ENCODE results near the gene PPP1CA. TPM values are rescaled to one million over a fixed set of nuclear protein-coding genes. Genes with fewer than 3 reads are reported as not detected.

Gene PPP1CA
- polyA plus RNA-seq, 4 donors: 77.6 to 177 (median 146) TPM

DNA sequence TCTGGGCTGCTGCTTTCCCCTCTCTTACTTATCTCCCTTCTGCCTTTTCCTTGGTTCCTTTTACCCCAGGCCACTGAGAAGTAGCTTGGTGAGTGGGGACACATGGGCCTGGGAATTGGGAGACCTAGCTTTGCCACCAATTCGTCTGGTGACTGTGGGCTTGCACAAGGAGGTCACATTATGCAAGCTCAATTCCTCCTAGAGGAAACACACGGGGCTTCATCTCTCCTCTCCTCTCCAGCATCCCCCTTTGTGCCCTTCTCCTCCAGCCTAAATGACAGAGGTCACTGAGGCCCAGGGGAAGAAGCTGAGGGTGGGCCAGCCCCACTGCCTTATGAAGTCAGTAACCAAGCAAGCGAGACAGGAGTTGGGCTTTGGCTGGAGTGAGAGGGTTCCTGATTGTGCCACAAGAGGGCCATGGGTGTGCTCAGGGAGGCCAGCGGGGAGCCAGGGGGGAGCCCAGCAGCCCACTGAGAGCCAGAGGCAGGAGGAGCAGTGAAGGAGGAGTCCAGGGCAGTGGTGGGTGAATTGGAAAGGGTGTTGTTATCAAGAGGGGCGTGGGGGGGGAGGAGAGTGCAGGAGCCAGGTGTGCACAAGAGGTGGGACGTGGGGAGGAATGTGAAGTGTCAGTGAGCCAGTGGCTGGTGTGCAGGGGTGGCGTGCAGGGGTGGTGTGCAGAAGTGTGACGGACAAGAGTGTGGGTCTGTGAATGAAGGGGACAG lies 30.3 kb downstream of the PPP1CA start:
- no peak for DNase-seq (ENCODE audit: low read depth in 4 of 4, low spot score in 3 of 4)

DNA sequence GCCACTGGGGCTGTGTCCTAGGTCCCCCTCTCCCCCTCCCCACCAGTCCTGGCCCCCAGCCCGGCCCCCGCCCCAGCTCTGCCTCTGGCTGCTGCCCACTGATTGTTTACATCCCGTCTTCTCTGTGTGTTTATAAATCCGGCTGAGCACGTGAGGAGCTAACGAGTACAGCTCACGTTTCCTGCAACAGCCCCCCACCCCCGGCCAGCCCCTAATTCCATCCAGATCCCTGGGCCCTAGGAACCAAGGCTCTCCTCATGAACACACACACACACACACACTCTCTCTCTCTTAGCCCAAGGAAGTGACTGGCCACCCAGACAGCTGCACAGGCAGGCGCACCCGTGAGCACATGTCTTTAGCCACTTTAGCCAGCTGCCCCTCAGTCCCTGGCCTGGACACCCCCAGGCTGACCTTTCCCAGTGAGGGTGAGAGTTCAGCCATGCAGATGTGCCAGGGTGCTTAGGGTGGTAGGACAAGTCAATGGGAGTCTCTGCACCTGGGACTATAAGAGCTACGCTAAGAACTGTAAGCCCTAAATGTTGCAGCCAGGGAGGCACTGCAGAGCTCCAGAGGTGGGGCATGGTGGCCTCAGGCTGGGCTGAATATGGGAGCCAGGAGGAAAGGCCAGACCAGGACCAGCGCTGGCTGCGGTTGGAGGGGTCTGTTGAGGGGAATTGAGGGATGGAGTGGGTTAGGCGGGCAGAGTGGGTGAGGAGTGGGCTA lies 31.1 kb downstream of the PPP1CA start:
- DNase-seq (ENCODE audit: low read depth in 4 of 4, low spot score in 3 of 4): no peak

DNA sequence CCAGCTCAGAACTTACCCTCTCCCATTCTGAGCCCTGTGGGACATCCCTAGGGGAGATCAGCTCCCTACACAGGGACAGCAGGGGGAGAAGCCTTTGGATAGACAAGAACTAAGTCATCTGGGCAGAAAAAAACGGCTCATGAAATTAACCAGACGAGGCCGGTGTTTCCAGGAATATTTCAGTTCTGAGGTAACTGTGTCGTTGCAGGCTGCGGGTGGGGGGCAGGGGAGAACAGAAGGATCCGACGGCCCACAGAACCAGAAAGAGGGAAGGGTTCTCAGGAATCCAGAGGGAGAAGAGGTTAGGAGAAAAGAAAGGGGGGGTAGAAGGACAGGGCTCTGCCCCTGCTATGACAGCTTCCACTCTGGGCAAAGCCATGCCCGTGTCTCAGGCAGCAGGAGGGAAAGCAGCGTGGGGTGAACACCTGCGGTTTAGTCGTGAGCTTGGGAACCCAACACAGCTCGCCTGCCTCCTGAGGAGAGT lies 31.8 kb downstream of the PPP1CA start:
- DNase-seq (ENCODE audit: low read depth in 4 of 4, low spot score in 3 of 4): no peak

DNA sequence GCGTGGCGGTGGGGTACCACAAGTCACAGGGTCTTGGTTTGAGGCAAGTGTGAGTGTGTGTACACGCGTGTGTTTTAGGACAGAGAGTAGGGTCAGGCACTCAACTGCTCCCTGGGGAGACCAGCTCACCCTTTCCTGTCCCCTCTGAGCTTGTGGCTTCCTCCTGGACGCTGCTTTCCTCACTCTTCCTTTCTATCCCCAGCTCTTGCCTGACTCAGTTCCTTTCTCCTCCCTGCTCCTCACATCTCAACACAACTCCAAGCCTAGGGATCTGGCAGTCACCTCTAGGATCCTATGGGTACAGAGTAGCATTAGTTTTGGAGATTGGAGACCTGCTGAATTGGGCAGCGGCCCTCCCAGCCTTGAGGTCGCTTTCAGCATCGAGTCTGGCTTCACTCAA lies 32.4 kb downstream of the PPP1CA start:
- no peak for DNase-seq (ENCODE audit: low read depth in 4 of 4, low spot score in 3 of 4)

DNA sequence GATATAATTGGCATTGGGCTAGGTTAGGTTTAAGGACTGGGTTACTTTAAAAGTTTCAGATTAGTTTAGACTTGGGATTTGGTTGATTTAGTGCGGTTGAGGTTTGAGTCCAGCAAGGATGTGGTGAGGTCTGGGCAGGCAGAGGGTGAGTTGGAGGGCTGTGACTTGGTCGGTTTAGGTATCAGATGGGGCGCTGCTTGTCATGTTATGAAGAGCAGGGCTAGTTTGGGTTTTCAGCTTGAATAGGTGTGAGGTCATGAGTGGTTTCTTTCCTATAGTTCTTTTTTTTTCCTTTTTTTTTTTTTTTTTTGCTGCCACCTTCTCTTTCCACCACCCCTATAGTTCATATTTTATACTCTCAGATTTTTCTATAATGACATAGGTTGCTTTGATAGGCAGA lies 33.0 kb downstream of the PPP1CA start:
- DNase-seq (ENCODE audit: low read depth in 4 of 4, low spot score in 3 of 4): no peak

DNA sequence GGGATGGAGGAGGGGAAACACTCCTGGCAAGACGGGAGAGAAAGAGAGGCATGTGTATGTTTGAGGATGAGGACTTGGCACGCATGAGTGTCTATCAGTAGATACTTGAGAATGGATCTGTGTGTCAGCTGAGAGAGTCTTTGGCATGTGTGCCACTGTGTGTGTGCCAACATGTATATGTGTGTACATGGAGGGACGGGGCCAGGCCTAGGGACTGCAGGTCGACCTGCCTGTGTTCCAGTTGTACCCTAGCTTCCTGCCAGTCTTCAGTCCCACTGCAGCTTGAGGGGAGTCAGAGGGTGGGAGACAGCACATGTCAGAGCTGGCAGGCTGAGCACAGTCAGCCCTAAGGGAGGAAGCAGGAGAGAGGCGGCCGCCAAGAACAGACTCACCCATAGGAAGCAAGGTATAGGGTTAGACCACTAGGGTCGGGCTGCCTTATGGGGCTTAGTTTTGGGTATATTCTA lies 33.9 kb downstream of the PPP1CA start:
- no peak for DNase-seq (ENCODE audit: low read depth in 4 of 4, low spot score in 3 of 4)

DNA sequence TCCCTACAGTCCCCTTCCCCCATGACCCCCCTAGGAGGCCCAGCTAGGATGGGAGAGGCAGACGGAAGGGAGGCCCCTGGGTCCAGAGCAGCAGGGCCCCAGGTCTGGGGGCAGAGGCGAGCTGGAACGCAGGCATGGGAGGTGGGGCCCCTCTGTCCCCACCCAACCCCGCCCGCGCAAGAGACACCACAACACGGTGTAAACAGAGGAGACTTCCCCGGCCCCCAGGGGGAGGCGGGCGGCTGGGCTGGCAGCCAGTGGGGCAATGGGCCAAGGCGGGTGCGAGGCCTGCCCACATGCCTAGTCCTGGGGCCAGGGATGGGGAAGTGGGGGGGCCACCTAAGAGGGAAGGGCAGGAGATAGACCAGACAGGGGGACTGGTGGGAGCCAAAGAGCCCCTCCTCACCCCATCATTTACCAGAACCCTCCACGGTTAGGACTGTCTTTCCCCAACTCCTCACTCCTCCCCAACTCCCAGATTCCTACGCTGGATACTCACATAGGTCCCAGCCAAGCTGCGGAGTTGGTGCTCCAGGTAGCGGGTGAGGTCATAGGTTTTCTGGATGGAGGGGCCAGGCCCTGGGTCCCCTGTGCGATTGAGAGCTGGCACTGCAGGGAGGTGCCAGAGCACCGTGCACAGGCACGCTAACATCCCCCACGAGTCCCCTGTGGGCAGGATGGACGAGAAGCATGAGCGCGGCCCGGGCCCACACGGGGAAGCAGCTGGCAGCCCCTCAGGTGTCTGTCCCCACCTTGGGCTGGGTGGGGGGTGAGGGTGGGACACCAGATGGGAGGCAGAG lies 34.5 kb downstream of the PPP1CA start:
- no peak for DNase-seq (ENCODE audit: low read depth in 4 of 4, low spot score in 3 of 4)

DNA sequence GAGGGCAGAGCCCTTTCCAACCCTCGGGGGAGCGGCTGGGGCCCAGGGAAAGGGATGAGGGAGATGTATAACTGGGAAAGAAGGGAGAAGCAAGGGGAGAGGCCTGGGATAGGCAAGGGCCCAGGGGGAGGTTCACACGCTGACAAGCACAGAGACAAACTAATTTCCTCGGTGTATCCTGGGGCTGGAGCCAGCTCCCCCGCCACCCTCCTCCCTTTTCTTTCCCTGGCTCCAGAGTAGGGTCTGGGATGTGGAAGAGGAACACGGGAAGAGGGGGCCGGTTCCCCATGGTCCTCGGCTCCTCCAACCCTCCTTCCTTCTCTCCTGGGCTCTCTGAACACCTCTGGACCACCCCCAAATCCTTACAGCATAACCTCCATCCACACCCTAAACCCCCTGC lies 35.1 kb downstream of the PPP1CA start:
- no peak for DNase-seq (ENCODE audit: low read depth in 4 of 4, low spot score in 3 of 4)

DNA sequence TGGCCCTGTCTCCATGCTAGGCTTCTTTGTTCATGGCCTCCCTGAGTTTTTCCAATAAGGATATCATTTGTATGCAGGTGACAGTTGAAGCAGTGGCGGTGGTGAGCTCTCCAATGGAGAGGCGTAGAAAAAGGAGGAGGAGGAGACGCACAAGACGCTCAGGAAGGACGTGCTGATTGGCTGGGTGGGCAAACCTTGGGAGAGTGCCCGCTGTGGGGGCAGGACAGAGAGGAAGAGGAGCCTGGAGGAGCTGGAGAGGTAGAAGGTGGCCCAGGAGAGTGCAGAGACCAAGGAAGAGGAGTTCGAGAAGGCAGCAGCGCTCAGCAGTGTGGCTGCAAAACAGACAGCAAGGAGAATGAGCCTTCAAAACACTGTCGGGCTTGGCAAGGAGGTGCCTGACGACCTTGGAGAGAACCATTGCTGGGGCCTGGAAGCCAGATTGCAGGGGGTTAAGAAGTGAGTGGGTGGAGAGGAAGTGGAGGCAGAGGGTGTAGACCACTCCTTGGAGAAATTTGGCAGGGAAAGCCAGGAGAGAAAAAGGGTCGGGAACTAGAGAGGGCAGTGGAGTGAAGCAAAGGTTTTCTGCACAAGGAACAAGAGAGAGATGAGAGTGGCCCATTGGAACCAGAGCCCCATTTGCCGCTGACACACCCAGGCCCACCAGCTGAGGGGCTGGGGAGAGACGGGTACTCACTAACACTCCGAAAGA lies 35.8 kb downstream of the PPP1CA start:
- DNase-seq (ENCODE audit: low read depth in 4 of 4, low spot score in 3 of 4): no peak

DNA sequence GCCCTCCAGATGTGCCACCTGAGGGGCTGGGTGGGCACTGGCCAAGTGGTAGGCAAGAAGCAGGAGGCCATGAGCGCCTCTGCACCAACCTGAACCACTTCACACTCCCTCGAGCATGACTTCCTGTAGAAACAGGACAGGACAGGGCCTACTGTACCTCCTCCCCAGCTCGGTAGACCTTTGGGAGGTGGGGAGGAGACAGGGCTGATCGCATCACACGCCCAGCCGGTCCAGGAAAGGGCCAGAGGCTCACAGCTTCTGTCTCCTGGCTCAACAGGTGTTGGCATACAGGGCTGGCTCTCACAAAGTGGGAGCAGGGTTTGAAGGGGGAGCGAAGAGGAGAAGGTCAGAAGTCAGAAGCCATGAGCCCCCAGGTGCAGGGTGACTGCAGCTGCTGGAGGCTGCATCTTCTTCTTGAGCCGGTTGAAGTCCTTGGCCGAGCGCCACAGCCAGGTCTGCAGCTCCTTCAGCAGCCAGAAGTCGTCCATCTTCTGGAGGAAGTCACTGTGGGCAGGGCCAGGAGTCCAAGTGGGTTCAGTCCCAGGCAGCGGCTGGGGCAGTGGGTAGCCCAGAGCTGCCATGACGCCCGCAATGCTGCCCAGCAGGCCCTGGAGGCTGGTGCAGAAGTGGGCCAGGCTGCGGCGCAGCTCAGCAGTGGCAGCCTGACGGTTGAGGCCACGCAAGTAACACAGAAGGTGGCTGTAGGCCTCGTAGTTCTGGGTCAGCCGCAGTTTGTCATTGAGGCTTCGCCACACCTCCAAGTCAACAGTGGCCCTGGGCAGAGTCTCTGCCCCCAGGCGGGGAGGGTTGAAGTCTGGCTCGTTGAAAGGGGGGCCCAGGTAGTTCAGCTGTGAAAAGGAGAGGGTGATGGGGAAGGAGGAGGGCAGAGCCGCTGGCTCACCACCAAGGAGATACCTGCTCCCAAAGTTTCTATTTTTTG lies 36.6 kb downstream of the PPP1CA start:
- no peak for DNase-seq (ENCODE audit: low read depth in 4 of 4, low spot score in 3 of 4)

DNA sequence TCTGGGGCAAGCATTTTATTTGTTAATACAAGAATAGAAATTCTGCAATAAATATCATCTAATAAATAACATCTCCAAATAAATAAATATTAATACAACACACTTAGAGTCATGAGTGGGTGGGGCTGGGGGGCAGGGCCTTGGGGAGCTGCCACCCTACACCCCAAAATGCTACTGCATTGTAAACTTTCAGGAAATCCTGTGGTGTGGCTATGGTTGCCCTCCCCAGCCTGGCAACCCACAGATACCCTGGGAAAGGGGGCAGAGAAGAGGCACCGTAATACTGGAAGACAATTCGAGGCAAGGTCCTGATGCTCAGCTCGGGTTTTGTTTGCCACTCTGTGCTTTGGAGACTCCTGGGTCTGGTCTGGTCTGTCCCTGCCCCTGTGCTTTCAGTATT lies 37.5 kb downstream of the PPP1CA start:
- no peak for DNase-seq (ENCODE audit: low read depth in 4 of 4, low spot score in 3 of 4)

DNA sequence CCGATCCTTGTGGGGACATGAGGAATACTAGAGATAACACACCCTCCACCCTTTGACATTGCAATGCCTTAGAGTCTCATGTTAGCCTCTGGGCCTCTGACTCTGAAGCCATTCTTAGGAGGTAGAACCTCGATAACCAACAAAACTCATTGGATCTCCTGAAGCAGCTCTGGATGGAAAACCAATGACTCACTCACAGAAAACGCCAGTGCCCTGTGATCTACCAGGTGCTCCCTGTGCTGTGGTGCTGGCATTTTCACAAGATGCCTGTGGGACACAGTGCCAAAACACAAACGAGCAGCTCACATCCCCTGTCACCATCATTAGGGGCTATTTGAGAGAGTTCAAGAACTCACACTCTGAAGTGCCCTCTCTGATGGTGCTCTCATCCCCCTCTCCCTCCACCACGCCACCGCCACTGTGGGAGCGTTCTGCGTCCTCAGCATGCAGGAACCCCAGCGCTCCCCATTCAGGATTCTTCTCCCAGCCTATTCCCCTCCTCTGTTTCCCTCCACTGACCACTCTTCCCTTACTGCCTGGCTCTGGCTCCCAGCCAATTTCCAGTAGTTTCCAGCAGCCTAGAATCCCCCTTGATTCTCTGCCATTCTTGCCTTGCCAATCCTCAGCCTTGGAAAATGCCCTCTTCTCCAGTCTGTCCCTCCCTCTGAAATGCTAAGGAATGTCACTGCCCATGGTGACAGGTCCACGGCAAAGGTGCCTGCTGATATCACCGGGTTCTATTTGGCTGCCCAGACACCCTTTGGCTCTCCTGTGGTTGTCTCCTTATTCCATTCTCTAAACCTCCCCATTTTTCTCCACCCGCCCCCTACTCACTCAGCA lies 43.6 kb downstream of the PPP1CA start:
- no peak for DNase-seq (ENCODE audit: low read depth in 4 of 4, low spot score in 3 of 4)

DNA sequence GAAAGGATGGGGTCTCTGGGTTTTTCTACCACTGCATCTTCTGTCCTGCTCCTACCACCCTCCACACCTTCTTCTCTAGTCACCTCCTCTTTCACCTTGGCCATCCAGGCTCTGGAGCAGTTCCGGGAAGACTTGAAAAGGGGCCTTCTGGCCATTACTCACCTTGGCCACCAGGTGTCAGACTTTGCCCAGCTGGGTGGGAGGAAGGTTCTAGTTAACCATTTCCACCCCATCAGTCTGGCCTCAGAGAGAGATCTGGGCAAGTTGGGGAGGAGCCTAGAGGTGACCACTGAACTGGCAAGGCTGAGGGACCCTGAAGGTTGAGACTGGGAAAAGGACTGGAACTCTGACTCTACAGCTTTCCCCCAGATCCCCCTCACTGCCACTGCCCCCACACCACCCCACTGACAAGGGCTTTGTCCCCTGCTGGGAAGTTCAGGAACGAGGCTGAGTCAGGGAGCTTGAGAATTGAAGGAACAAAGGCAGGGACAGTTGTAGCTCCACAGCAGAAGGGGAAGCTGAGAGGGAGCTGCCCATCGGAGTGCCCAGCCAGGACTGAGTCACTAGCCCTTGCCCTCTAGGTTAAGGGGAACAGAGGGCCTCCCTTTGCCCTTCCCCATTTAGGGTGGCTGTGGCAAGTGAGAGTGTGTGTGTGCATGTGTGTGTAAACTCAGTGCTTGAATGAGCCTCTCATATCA lies 44.6 kb downstream of the PPP1CA start:
- DNase-seq (ENCODE audit: low read depth in 4 of 4, low spot score in 3 of 4): no peak

DNA sequence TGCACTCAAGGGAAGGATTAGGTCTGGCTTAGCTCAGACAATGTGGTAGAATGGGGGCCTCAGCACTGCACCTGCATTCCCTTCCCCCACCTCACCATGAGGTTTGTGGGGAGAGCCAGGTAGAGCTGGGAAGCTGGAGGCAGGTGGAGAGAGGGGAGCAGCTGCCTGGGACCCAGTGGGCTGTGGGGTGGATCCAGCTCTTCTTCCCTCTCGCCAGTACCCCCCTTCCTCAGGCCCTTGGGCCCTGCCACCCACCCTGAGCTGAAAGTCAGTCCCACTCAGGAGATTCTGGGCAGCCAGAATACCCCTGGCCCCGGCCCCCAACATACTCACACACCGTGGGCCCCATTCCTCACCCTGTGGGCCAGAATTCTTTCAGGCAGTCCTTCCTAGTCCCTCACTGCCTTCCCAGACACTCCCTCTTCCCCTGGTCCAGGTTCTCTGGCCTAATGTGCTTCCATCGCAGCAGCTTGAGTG lies 45.2 kb downstream of the PPP1CA start:
- DNase-seq (ENCODE audit: low read depth in 4 of 4, low spot score in 3 of 4): no peak

DNA sequence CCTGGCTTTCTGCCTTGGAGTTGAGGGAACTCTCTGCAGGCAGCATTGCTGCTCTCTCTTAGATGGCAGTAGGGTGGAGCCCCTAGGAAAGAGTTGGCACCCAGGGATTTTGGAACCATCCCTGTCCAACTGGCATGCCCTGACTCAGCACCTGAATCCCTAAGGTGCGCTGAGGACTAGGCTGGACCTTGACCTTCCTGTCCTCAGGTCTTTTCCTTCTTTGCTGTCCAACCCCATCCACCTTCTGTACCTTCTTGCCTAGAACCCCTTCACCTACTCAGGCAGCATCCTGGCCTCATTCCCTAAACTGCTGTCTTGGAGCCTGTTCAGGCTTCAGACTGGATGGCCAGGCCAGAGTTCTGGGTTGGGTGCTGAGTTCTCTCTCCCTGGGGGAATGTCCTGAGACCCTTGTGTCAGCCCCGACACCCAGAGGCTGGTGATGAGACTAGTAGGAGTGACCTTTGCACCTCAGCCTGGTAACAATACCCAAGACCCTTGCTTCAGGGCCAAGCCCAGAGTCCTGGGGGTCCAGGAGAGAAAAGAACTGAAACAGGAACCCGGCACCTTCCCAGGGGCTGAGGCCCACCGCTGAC lies 45.8 kb downstream of the PPP1CA start:
- DNase-seq (ENCODE audit: low read depth in 4 of 4, low spot score in 3 of 4): no peak

DNA sequence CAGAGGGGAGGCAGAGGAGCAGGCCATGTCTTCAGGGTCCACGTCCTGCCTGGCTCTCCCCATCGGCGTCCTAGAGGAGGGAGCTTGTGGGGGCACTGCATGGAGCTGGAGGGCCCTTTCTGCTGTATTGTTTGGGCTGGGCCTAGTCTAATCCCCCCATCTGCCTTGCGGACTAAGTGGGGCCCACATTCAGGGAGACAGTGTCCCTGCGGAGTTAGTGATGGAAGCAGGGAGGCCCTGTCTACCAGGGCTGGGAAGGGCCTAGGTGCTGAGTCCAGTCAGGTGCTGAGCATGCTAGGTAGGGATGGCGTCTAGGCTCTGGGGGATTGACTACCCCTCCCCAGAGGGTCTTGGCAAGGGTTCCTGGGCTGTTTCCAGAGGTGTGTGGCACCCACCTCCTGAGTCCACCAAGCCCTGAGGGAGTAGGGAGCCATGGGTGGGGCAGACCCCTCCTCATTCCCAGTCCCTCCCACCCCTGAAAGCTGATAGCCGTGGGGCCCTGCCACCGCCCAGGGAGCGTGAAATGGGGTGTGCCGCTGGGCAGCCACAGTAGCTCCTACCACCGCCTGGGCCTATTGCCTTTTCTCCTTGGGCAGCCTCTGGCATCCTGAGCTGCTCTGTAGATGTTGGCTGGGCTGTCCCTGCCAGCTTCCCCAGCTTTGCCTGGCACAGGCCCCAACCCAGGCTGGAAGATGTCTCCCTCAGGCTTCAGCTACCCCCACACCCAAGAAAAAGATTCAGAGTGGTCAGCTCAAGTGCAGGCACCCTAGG lies 46.5 kb downstream of the PPP1CA start:
- DNase-seq (ENCODE audit: low read depth in 4 of 4, low spot score in 3 of 4): no peak

Data from left renal pelvis (tissue), 4 donors.